Measurements from ENCODE around the gene STPG1. TPM values are rescaled to one million over a fixed set of nuclear protein-coding genes. Genes with fewer than 3 reads are reported as not detected.

STPG1 gene
- total and polyA plus RNA-seq, 8 donors, result 7.8 to 11.1 (median 9.0) TPM

- Histone ChIP-seq H3K27me3 (no peaks in the 10 kb centered on the region), H3K36me3 (peaks cover 0 to 24% of the 10 kb centered on the region in 2 donors), H3K4me3 (no peak overlapping the region), H3K9me3 (no peaks in the 10 kb centered on the region), H3K27ac (peak overlapping the region; percentile 7 to 55), H3K4me1 (peaks cover 21 to 50% of the 10 kb centered on the region in 2 donors)
- no peak for TF ChIP-seq CTCF (IDR thresholded peaks at IDR 0.05)
- DNase-seq, result no peak
- ATAC-seq, result no peak
- intact Hi-C loops (cut with DNase I), result no loop called here
Measured at GRCh38 chr1:24420547-24420946, 7.0 kb upstream of the STPG1 start.

- DNase-seq (peak in 3 of 4 donors; percentile 42 to 85 (median 74)), ATAC-seq (peak; percentile 51)
- peaks cover 21 to 62% of the 10 kb centered on the region in 2 donors for H3K4me1 ChIP-seq
- no peak overlapping the region for H3K4me3 ChIP-seq
- H3K27me3 ChIP-seq, result no peaks in the 10 kb centered on the region
- TF ChIP-seq CTCF (IDR thresholded peaks at IDR 0.05), result no peak
- no peaks in the 10 kb centered on the region for H3K9me3 ChIP-seq
- H3K36me3 ChIP-seq, result peaks cover 0 to 24% of the 10 kb centered on the region in 2 donors
- intact Hi-C loops (cut with DNase I), result no loop called here
- H3K27ac ChIP-seq, result peak overlapping the region; percentile 55 to 63
Measured at GRCh38 chr1:24418898-24419628, 5.5 kb upstream of the STPG1 start.

GRCh38 chr1:24417681-24418080 is 4.1 kb upstream of the STPG1 start:
- ATAC-seq (no peak), DNase-seq (no peak)
- intact Hi-C loops (cut with DNase I), result no loop called here
- TF ChIP-seq CTCF (IDR thresholded peaks at IDR 0.05), result no peak
- Histone ChIP-seq H3K4me3 (no peak overlapping the region), H3K4me1 (peaks cover 21 to 73% of the 10 kb centered on the region in 2 donors), H3K9me3 (no peaks in the 10 kb centered on the region), H3K27me3 (no peaks in the 10 kb centered on the region), H3K36me3 (peaks cover 0 to 19% of the 10 kb centered on the region in 2 donors), H3K27ac (peak overlapping the region; percentile 55 to 63)

GRCh38 chr1:24416666-24417391 is 3.2 kb upstream of the STPG1 start:
- peak overlapping the region; percentile 52 to 82 for H3K4me3 ChIP-seq

More at GRCh38 chr1:24416666-24417391, 3.2 kb upstream of the STPG1 start:
- Histone ChIP-seq H3K4me1 (peaks cover 21 to 76% of the 10 kb centered on the region in 2 donors), H3K36me3 (peaks cover 0 to 11% of the 10 kb centered on the region in 2 donors), H3K27me3 (no peaks in the 10 kb centered on the region), H3K9me3 (no peaks in the 10 kb centered on the region), H3K27ac (peak overlapping the region; percentile 62 to 74)
- intact Hi-C loops (cut with DNase I), result no loop called here
- DNase-seq, result peak in 1 of 4 donors; percentile 39
- peak; percentile 21 for ATAC-seq
- TF ChIP-seq CTCF (IDR thresholded peaks at IDR 0.05), result no peak

Data from left lung (tissue), 10 donors.